NOMO-1 (cell line): Measurements from ENCODE around the gene XIRP2.

ENCODE experiments used
- DNase-seq, 2 experiments: peaks; one replicate each; lab custom pipeline; 2025; ENCODE audit not compliant: unreplicated experiment in 2 of 2; lab: John Stamatoyannopoulos, UW

Gene XIRP2

DNA sequence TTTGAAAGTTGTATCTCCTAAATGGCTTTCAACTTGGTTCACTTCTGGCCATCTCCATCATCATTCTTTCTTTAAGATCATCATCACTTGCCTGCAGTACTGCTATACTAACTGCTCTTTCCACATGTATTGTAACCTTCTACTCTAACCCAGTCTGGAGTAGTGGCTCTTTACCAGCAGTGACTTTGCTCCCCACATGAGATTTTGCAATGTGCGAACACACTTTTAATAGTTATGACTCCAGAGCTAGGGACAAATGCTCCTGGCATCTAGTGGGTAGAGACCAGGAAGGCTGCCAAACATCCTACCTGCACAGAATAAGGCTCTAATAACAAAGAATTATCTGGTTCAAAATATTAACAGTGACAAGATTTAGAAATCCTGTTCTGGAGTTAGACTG is 243.8 kb downstream of the XIRP2 start:
- DNase-seq: no peak

DNA sequence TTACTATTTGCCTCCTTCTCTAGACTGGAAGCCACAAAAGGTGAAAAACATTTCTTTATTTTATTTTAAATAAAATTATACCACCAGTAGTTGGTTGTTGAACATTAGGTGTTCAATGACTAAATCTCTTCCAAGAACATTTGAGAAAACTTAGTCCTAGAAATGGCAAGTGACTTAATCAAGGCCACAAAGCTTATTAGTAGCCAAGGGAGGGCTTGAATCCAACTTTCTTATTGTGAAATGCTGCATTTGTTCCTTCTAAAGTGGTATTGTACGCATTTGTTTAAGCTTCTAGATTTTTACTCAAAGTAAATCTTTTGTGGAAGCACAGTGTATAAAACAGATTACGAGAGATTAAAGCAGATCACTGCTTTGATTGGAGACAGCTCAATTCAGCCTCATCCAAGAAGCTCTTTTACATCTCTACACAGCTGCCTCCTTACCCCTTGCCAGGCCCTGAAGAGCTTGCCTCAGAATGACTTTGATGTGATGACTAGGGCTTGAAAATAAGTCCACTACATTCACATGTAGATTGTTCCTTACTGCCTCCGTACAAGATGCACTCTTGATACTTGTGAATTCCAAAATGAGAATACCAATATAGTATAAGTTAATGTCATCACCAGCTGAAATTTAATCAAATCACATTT is 244.8 kb downstream of the XIRP2 start:
- DNase-seq: no peak

DNA sequence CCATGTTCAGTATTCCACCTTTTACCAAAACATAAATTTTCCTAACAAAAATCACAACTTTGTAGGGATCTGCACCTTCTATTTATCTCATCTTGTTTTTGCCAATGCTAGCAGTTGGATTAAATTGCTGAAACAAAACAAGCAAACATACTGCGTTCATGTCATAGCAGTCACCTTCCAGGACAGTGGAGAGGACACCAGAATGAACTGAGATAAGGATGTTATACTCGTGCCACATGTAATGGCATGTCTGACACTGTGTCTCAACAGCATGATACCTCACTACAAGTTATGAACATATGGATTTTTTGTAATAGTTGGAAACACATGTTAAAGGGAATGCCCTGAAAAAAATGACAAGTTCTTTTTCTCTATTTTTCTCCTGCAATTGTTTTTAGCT is 245.3 kb downstream of the XIRP2 start:
- DNase-seq: no peak

DNA sequence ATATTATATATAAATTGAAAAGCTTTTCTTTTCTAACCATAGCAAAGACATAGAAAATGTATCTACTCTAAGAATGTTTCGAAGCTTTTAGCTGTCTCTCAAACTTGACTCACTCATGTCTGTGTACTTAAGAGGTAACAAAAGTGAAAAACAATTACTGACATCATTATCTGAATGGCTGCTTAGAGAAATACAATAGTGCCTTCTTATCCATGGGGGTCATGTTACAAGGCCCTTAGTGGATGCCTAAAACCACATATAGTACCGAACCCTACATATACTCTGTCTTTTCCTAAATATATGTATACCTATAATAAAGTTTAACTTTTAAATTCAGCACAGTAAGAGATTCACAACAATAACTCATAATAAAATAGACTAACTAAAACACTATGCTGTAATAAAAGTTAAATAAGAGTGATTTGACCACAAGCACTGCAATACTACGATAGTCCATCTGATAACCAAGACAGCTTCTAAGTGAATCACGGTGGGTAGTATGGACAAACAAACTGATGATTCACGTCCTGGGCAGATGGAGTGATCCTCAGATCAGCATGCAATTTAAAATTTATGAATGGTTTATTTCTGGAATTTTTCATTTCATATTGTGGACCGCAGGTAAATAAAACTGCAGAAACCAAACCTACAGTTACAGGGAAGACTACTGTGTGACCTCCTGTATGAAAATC is 246.2 kb downstream of the XIRP2 start:
- no peak for DNase-seq

DNA sequence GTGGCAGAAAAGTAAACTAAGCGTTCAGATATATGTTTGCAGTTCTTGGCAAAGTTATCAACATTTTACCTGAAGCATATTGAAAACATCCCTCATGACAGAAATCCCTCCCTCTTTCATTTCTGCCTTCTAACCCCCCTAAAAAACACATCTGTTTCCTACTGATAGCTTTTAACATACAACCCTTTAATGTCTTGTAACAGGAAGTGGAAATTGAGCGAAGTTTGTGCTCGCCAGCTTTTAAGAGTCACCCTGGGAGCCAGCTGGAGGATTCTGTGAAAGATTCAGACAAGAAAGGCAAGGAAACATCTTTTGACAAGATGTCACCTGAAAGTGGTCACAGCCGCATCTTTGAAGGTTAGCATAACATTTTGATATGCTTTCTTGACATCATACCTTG is 247.4 kb downstream of the XIRP2 start:
- DNase-seq: no peak

DNA sequence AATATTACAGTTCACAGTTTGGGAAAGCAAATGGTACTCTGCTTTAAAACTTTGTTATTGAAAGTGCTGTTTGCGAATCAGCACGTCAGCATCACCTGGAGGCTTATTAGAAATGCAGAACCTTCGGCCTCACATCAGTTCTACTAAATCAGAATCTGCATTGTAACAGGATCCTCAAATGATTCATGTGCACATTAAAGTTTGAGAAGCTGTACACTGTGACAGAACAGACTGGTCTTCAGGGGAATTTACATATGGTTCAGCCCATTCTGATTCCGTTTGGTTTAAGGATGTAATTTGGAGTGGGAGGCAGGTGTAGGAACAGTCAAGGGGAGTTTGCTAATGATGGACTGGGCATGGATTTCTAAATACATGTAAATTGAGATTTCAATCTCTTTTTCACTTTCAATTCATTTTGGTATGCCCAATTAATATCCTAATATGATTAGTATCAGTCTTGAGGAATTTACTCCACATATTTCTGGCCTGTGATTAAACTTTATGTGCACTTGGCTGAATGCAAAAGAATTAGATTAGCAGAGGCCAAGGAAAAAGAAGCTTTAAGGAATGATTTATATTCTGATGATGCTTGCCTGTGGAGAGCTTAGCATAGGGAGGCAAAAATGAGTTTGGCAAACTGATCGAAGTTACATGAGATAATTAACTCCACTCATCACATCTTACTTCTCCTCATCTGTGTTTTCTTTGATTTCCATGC is 248.8 kb downstream of the XIRP2 start:
- no peak for DNase-seq

DNA sequence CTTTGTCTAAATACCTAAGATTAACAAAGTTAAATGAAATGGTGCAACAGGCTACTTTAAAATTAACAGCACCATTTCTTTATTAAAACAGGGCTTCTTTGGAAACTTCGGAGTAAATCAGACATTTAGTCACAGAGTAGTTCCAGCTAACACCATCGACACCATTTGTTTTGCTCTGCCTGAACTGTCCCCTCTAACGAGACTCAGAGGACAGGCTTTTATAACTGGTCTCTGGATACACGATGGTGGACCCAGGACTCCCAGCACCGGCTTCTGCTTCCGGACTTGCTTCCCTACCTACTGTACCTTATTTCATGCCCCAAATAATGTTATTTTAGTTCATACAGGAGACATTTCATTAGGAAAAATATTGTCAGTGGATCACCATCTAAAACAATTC is 252.1 kb downstream of the XIRP2 start:
- DNase-seq: no peak

DNA sequence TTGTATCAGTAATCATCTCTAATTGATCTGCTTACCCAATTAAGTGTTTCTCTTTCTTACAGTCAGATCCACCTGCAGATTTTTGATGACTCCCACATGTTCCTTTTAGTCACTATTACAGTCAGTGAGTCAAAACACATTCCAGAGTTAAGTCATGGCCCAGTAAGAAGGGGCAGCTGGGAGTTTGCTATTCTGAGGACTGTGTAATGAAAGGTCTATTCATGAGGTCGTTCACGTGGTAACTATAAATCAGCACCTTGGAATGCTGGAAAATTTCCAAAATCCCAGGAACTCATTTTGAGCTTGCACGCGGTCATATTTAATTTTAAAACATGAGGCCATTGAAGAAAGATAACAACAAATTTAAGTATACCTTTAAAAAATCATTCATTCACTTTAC is 252.5 kb downstream of the XIRP2 start:
- DNase-seq: no peak

DNA sequence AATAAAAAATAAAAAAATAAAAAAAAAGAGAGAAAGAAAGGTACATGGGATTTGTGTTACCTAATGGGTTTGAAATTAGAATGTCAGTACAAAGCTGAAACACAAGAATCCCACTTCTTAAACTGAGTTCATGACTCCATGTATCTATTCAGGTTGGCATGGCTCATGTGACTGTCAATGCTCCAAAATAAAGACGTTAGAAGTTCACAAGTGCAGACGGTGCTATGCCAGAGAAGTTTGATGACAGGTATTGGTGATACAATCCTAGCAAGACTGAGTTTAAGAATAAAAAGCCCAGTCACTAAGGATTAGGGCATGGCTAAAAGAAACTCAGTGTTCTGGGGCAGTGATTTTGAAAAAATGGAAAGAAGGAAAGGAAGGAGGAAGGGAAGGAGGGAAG is 254.3 kb downstream of the XIRP2 start:
- no peak for DNase-seq

DNA sequence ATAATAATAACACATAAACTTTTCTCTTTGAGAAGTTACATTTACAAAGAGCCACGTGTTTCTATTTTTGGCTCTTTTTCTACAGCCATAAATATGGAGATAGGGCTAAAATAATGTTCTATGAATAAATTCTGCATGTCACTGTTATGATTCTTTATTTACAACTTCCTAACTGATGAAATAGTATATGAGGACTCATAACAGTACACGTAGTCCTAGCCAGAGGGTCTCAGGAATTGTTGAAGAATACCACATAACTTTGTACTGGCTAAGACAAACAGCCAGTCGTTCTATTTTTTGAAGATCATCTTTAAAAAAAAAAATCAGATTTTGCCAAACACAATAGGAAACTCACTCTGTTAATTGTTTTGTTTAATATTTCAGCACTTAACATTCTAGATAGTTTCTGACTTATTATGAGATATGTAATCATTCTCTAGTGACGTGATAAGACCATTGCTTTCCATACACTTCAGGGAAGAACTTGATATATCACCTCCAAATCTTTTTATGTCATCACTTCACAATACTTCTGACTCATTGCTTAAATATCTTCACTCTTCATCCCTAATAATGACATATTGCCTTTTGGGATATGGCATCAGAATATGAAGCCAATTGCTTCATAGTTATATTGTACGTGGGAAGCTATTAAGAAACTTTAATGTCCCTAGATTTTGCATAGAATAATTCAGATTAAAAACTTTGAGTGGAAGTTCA is 256.1 kb downstream of the XIRP2 start:
- DNase-seq: no peak

DNA sequence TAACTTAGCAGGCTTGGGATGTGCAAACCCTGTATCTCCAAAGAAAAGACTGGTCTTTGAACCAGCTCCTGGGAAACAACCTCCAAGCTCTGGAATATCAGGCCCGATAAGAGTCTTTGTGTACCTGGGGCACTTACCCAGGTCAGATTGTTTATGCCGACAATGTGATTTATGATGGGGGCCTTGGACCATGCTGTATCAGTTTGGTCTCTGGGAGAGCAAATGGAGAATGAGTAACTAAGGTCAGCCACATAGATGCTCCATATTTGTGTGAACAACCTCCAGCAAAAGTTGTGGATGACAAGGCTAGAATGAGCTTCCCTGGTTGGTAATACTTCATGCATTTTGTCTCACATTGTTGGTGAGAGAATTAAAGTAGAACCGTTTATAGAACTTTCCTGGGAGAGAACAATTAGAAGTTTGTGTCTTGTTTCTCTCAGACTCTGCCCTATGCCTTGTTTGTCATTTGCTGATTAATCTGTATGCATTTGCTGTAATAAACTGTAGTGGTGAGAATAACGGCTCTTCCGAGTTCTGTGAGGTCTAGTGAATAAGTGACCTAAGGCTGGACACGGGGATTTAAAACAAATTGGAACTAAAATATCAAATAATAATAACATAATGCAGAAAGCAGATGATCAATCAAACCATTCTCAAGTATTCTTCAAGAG is 259.1 kb downstream of the XIRP2 start:
- no peak for DNase-seq

DNA sequence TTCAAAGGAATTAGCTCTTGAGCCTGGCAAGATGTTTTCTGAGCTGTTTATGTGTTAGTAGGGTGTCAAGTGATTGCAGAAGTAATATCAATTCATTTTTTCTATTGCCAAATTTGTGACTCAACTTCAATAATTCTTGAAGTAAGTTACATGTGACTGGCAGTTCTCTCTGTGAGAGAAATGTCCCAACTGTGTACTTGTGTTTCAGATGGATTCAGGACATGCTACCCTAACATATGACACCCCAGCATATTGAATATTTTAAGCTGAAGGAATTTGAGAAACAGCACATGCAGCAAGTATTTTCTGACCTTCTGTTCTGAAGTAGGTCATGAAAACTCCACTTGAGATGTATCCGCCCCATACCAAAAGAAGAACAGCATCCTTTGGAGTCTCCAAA is 263.6 kb downstream of the XIRP2 start:
- DNase-seq: no peak

DNA sequence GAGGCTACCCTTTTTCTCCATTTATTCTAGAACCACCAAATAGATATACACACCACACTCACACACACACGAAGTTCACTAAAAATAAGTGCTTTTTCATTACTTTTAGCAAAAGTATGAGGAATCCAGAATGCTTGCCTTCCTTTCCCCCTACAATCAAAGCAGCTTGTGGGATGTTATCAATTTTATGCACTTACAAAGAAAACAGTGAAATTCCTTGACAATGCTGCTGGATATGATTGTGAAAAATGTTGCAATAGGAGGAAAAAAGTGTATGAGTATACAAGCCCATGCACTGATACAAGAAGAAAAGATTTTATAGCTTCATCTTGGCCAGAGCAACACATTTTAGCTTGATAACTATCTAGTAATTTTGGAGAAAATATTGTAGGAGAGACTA is 269.2 kb downstream of the XIRP2 start:
- DNase-seq: no peak

DNA sequence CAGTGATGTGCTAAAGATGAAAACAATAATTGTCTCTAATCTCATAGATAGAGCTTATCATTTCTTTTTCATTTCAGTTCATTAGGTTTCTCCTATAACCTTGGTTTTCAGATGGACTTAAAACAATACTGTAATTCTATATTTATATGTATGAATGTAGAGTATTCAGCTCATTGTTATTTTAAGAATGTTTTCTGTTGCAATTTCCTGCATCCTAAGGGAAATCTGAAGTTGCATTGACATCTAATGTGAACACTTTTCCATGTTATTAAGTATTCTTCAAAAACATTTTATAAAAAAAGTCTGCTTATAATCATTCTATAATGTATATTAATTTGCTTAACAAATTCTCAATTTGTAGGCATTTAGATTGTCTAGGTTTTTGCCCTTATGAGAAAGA is 288.9 kb downstream of the XIRP2 start:
- DNase-seq: no peak

DNA sequence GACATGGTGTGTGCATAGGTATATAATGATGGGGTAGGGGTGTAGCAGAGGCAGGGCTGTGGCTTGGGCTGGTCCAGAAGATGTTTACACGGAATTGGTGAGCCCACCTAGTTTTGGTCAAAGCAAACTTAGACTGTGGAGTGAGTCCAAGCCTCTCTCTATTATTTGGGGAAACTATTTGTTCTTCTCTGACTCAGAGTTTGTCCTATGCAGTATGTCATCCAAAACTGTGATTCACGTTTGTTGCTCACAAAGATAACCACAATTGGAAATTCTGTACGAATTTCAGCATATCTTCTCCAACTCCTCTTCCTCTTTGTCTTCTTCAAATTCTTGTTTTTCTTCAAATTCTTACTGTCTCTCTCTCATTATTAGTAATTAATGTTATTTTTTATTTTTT is 292.9 kb downstream of the XIRP2 start:
- no peak for DNase-seq

DNA sequence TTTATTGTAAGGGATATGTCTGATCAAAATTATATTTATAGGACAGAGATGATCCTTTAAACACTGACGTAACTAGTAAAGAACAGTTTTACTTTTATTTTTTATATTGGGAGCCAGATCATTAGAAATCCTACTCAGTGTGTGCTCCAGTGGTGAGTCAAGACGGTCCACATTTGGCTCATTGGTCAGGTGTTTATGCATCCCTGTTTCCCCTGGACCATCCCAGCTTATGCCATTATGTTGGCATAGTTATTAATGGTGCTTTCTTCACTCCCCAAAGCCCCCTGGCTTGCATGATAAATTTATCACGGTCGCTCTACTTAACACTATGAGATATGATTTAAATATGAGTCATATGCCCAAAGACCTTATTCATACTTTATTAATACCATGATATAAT is 293.4 kb downstream of the XIRP2 start:
- DNase-seq: no peak

DNA sequence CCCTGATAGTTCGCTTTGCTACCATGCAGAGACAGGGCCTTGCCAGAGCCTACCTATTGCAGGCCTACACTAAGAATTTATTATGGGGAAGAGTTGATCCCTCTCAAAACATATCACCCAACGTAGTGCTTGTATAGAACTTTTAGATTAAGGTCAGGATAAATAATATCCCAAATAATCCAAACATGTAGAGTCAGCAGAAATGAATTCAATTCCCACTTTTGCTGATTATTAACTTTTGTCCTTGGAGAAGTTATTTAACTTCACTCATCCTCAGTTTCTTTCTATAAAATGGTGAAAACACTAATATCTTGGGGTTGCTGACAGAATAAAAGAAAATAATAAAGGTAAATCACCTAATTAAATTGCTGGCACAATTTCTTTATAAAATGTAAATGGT is 294.1 kb downstream of the XIRP2 start:
- DNase-seq: no peak

DNA sequence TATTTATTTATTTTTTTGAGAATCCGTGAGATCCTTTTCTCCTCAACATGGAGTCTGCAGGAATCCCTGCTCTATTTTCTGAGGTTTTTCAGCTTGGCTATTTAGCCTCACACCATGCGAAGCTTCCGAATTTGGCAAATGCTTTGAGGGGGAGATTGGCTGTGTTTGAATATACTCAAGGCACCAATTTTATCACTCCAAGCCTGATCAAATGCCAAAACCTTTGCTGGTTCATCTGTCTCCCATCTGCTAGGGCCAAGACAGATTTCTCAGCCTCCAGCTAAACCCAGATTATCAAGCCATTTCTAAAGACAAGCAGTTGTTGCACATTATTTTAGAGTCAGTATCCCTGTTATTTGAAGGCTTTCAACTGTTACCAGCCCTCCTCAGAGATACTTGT is 295.7 kb downstream of the XIRP2 start:
- DNase-seq: no peak

DNA sequence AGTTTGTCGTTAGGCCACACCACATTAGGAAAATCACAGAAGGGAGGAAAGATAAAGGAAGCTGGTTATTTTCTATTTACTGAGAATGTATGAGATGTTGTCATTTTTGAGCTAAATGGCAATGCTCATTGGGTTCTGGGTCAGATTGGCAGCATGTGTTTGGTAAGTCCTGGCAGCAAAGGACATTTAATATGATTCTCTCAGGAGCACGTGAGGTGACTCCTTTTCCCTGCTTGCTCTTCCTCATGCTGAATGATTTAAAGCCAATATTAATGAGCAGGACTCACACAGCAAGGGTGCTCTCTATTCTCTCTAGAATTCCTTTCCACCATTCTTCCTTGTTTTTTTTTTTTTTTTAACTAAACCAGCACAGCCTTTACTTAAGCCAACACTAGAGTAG is 298.2 kb downstream of the XIRP2 start:
- DNase-seq: no peak

DNA sequence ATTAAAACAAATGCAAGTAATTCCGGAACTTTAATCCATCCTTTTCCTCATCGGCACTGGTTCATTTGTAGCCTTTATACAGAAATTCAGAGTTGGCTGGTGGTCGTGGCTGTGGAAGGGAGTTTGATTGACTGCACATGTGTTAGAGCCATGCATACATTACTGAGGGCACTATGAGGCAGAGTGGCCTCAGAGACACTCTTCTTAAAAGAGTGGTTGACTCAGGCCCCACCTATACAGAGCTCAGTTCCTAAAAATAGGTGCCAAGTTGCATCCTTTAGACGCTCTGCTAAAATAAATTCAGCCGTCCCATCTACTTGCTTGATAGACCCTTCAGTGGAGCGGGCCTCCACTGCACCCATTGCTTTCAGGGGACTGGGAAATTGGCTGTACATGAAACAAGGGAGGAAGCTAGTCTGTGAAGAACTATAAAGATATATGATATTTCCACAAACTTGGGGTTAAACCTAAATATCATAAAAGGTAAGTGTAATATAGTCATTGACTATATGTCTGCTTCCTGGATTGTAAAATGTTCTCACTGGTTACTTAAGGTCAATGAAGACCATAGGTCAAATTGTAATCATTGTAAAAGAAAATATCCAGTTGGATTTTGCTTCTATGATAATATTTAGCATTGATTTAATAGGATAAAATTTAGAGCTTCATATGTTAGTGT is 298.9 kb downstream of the XIRP2 start:
- no peak for DNase-seq
